Common myeloid progenitor, CD34-positive (primary cell): ENCODE results near the gene HLF.

Source experiments
- CTCF ChIA-PET: fragments of 350-600 bp; sonication (Branson Sonifier 250); formaldehyde crosslinking; loops from one replicate; lab custom pipeline; 2021; ENCODE audit warnings: antibody characterized with exemption; lab: Charles Lee
- POLR2A ChIA-PET: fragments of 350-600 bp; sonication (Branson Sonifier 250); formaldehyde crosslinking; loops from one replicate; lab custom pipeline; 2021; ENCODE audit warnings: antibody characterized with exemption; lab: Charles Lee
- DNase-seq, 3 donors: peaks; one replicate each; pipeline versions ENCODE4 v3.0.0 to v3.0.0-alpha.2; 2013
- H3K27ac ChIP-seq, 2 experiments: 1 replicate in 1 of 2; 2 replicates in 1 of 2; pipeline ENCODE4 v1.7.0; 2013; ENCODE audit warnings: inconsistent platforms in 2 of 2, low read length in 2 of 2, mild to moderate bottlenecking in 2 of 2, low read depth in 1 of 2, moderate library complexity in 1 of 2; ENCODE audit not compliant: severe bottlenecking in 2 of 2, insufficient read depth in 1 of 2, poor library complexity in 1 of 2
- H3K27me3 ChIP-seq, 5 experiments: replicated peaks in 2 of 5; 1 replicate in 3 of 5; 2 replicates in 2 of 5; pipeline versions ENCODE4 v1.6.1 to v1.7.0; 2013; ENCODE audit warnings: low read length in 4 of 5, mild to moderate bottlenecking in 2 of 5, moderate library complexity in 2 of 5, inconsistent platforms in 1 of 5; ENCODE audit not compliant: insufficient read depth in 5 of 5, control insufficient read depth in 4 of 5
- H3K36me3 ChIP-seq, 4 experiments: 1 replicate in 2 of 4; 2 replicates in 2 of 4; pipeline versions ENCODE4 v1.6.1 to v1.7.0; 2013; ENCODE audit warnings: low read length in 3 of 4, control low read depth in 1 of 4, mild to moderate bottlenecking in 1 of 4; ENCODE audit not compliant: control insufficient read depth in 4 of 4, insufficient read depth in 4 of 4
- H3K4me1 ChIP-seq, 4 experiments: 1 replicate in 3 of 4; 2 replicates in 1 of 4; pipeline versions ENCODE4 v1.6.1 to v1.7.1; 2013; ENCODE audit warnings: low read length in 3 of 4, mild to moderate bottlenecking in 3 of 4, control low read depth in 1 of 4, inconsistent platforms in 1 of 4, moderate library complexity in 1 of 4; ENCODE audit not compliant: control insufficient read depth in 4 of 4, insufficient read depth in 4 of 4; ENCODE audit errors: control extremely low read depth in 1 of 4
- H3K4me3 ChIP-seq, 7 experiments: 1 replicate in 4 of 7; 2 replicates in 3 of 7; pipeline versions ENCODE4 v1.5.1 to v1.7.0; 2013; ENCODE audit warnings: mild to moderate bottlenecking in 7 of 7, low read length in 6 of 7, moderate library complexity in 6 of 7, inconsistent platforms in 2 of 7, low read depth in 2 of 7, control low read depth in 1 of 7; ENCODE audit not compliant: insufficient read depth in 4 of 7, control insufficient read depth in 1 of 7; ENCODE audit errors: extremely low read depth in 1 of 7
- H3K9me3 ChIP-seq, 5 experiments: 1 replicate in 4 of 5; 2 replicates in 1 of 5; pipeline versions ENCODE4 v1.6.1 to v1.7.1; 2013; ENCODE audit warnings: low read length in 4 of 5, mild to moderate bottlenecking in 2 of 5, inconsistent platforms in 1 of 5, low read depth in 1 of 5, moderate library complexity in 1 of 5; ENCODE audit not compliant: control insufficient read depth in 4 of 5, insufficient read depth in 2 of 5; ENCODE audit errors: control extremely low read depth in 1 of 5
- WGBS: methylation state at CpG from one replicate; pipeline ENCODE4 v1.1.5; 2013; ENCODE audit not compliant: insufficient coverage; 5-methylcytosine and 5-hydroxymethylcytosine counted together

HLF gene

DNA sequence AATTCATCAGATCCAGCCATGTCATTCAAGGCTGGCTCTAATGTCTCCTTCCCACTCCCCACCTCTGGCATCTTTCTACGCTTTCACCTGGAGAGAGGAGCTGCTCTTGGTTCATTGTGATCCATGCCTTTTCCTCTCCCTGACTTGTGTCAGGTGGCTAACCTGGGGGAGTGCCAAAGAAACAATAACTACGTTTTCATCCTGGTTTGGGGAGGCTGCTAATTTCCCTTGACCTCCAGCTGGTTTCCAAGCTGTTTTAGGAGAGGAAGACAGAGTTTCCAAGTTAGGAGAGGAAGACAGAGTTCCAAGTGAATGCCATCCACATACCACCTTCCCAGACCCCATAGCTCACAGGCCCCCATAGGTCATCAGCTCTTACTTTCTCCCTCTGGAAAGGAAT, 40.0 kb upstream of the HLF start:
- Histone ChIP-seq H3K9me3 (no peaks in the 10 kb centered on the region), H3K36me3 (no peaks in the 10 kb centered on the region), H3K4me1 (peaks cover 0 to 3% (median 0%) of the 10 kb centered on the region in 4 experiments), H3K27ac (no peak overlapping the region), H3K27me3 (no peaks in the 10 kb centered on the region), H3K4me3 (no peak overlapping the region)
- ChIA-PET CTCF (interaction anchor here (1.2 to 1.4 kb wide), 2 partner anchors 13 to 14 kb away, joined by 3 to 4 read pairs; no protein-coding TSS in a partner anchor), POLR2A (no interaction called here)
- WGBS, result 80% methylated on average over 2 of the region's 2 CpGs
- no peak for DNase-seq

DNA sequence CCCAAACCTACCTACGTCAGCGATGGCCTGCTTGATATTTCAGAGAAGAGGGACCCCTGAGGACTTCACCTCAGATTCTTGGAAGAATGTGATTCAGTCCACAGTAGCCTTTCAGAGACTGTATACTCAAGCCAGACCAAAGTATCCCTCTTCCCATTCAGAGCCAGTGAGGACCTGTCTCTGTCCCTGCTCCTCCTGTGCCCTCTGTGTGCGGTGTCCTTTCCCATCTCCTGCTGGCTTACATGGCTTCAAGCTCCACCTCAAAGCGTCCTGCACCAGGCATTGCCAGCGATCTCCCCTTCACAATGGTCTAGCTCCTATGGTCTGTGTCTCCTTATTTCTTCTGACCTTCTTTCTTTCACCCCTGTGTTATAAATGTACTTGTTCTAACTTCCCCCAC, 39.5 kb upstream of the HLF start:
- H3K27me3 ChIP-seq, result no peaks in the 10 kb centered on the region
- CTCF ChIA-PET, result interaction anchor here (1.2 to 1.4 kb wide), 2 partner anchors 12 to 13 kb away, joined by 3 to 4 read pairs; no protein-coding TSS in a partner anchor
- WGBS, result 95% methylated on average over 5 of the region's 5 CpGs
- no peak for DNase-seq
- no peak overlapping the region for H3K27ac ChIP-seq
- no peaks in the 10 kb centered on the region for H3K9me3 ChIP-seq
- H3K36me3 ChIP-seq, result no peaks in the 10 kb centered on the region
- POLR2A ChIA-PET, result interaction anchor here (0.6 kb wide), 1 partner anchor 29 kb away, joined by 3 read pairs; no protein-coding TSS in a partner anchor
- peaks cover 0 to 3% (median 0%) of the 10 kb centered on the region in 4 experiments for H3K4me1 ChIP-seq
- H3K4me3 ChIP-seq, result no peak overlapping the region

DNA sequence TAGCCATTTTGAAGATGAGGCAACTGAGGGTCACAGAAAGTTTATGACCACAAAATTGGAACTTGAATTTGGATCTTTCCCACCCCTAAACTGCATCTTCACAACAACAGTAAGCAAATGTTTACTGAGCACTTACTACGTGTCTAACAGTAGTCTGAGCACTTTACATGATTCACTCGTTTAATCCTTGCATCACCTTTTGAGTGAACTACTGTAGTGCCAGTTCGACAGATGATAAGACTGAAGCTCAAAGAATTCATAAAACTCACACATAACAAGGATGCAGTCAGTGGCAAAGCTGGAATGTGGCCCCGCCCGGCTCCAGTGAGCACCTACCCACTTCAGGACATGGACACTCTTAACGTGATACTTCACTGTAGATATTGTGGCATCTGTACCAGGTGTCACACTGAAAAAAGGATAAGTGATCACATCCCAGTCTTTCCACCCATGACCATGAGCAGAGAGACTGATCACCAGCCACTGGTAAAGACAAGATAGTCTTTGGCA, 36.0 kb upstream of the HLF start:
- POLR2A ChIA-PET, result no interaction called here
- CTCF ChIA-PET, result interaction anchor here (1.5 to 1.9 kb wide), 2 partner anchors 8 to 9 kb away, joined by 5 read pairs; no protein-coding TSS in a partner anchor
- no peak overlapping the region for H3K4me3 ChIP-seq
- H3K4me1 ChIP-seq, result peaks cover 0 to 3% (median 0%) of the 10 kb centered on the region in 4 experiments
- 98% methylated on average over 6 of the region's 6 CpGs for WGBS
- no peak for DNase-seq
- H3K9me3 ChIP-seq, result no peaks in the 10 kb centered on the region
- no peaks in the 10 kb centered on the region for H3K27me3 ChIP-seq
- H3K36me3 ChIP-seq, result no peaks in the 10 kb centered on the region
- no peak overlapping the region for H3K27ac ChIP-seq

DNA sequence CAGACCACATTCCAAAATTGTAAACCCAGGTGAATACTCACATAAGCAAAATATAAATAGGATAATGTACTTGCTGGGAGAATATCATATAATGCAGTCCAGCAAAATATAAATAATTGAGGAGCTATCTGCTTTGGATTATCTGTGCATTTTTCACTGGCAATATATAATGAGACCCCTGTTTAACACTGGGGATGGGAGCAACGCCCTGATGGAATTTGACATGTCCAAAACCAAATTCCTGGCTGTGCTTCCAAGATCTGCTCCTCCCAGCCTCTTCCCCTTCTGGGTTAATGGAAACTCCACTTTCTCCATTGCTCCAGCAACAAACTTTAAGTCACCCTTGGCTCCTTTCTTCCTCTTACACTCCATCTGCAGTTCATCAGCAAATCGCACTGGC, 35.5 kb upstream of the HLF start:
- WGBS, result 100% methylated on average over 2 of the region's 2 CpGs
- no peak for DNase-seq
- Histone ChIP-seq H3K36me3 (no peaks in the 10 kb centered on the region), H3K4me3 (no peak overlapping the region), H3K9me3 (no peaks in the 10 kb centered on the region), H3K4me1 (peaks cover 0 to 3% (median 0%) of the 10 kb centered on the region in 4 experiments), H3K27ac (no peak overlapping the region), H3K27me3 (no peaks in the 10 kb centered on the region)
- CTCF ChIA-PET, result interaction anchor here (1.5 to 1.9 kb wide), 2 partner anchors 8 to 10 kb away, joined by 5 read pairs; no protein-coding TSS in a partner anchor
- POLR2A ChIA-PET, result no interaction called here

DNA sequence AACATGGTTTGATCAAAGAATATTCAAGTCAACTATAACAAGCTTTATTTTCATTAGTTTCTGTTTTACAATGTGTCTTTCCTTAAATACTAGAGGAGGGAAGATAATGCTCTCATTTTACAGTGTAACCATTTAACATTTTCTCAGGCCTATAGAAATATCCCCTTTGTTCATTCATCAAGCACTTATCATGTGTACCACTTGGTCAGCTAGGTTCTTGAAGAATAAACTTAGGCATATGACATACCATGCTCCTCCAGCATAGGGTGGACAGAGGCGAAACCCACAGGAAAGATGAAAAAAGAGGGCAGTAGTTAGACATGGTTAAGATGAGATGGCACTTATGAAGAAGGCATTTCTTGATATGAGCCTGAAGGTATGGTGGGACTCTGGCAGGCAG, 34.0 kb upstream of the HLF start:
- no peak for DNase-seq
- WGBS, result 100% methylated on average over 1 of the region's 1 CpG
- Histone ChIP-seq H3K4me3 (no peak overlapping the region), H3K9me3 (no peaks in the 10 kb centered on the region), H3K27me3 (no peaks in the 10 kb centered on the region), H3K27ac (no peak overlapping the region), H3K36me3 (no peaks in the 10 kb centered on the region), H3K4me1 (peaks cover 0 to 2% (median 0%) of the 10 kb centered on the region in 4 experiments)
- POLR2A ChIA-PET, result interaction anchor here (0.6 to 0.7 kb wide), 2 partner anchors 25 to 46 kb away, joined by 3 to 7 read pairs; no protein-coding TSS in a partner anchor
- CTCF ChIA-PET, result interaction anchor here (1.1 to 1.4 kb wide), 4 partner anchors 11 to 141 kb away, joined by 3 to 6 read pairs (median 4); no protein-coding TSS in a partner anchor

DNA sequence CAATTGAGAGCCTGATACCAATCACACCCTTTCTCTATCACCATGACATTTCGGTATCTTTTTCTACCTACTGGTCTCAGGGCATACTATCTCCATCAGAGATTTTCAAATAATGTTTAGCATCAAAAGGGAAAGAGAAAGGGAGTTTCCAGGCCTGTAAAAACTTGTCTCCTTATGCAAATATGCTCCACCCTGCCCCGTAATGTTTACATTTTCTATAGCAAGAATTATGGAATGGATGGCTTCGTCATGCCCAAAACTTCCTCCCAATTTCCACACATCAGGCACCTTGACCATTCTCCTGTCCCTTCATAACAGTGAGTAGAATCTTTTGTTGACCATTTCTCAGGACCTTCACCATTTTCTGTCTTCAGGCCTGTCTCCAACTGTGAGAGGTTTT, 30.9 kb upstream of the HLF start:
- no peaks in the 10 kb centered on the region for H3K36me3 ChIP-seq
- peaks cover 4 to 25% (median 21%) of the 10 kb centered on the region in 4 experiments for H3K4me1 ChIP-seq
- H3K9me3 ChIP-seq, result no peaks in the 10 kb centered on the region
- no peak overlapping the region for H3K27ac ChIP-seq
- ChIA-PET POLR2A (no interaction called here), CTCF (interaction anchor here (0.6 kb wide), 1 partner anchor 230 kb away, joined by 3 read pairs; no protein-coding TSS in a partner anchor)
- no peaks in the 10 kb centered on the region for H3K27me3 ChIP-seq
- no peak for DNase-seq
- no peak overlapping the region for H3K4me3 ChIP-seq
- WGBS, result 93% methylated on average over 3 of the region's 3 CpGs

DNA sequence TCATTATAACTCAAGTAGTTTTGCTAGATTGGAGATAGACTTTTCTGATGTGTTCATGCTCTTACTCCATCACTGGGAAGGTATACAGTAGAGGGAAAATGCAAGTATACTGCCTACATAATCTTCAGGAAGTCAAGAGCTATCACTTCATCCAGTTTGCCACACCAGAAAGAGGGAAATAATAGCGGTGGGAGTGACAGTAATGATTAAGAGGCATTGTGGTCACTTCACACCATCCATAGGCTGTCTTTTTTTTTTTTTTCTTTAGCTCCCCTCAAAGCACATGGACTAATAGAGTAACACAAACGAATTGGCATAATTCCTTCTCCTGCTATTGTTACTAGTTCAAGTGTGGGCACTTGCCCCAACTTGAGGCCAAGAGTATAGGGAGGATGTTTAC, 28.4 kb upstream of the HLF start:
- H3K9me3 ChIP-seq, result no peaks in the 10 kb centered on the region
- peaks cover 4 to 31% (median 25%) of the 10 kb centered on the region in 4 experiments for H3K4me1 ChIP-seq
- no peaks in the 10 kb centered on the region for H3K27me3 ChIP-seq
- no peaks in the 10 kb centered on the region for H3K36me3 ChIP-seq
- WGBS, result no CpG with 5 or more reads among the region's 2 CpGs
- ChIA-PET CTCF (interaction anchor here (0.6 to 3.2 kb wide), 5 partner anchors 11 to 176 kb away, joined by 3 to 12 read pairs (median 6); no protein-coding TSS in a partner anchor), POLR2A (no interaction called here)
- H3K4me3 ChIP-seq, result no peak overlapping the region
- peak; percentile 47 to 74 (median 62) for DNase-seq
- no peak overlapping the region for H3K27ac ChIP-seq
